Mucosa of descending colon (tissue), 3 donors: ENCODE measurements around the gene ID2. TPM values are rescaled to one million over a fixed set of nuclear protein-coding genes. Genes with fewer than 3 reads are reported as not detected.

Experiments used
- ATAC-seq: fragments of 200-7000 bp; cut with Tn5 transposase; one replicate; pipeline ENCODE4 v1.9.1; 2020; ENCODE audit warnings: mild to moderate bottlenecking, moderate library complexity
- DNase-seq, 3 donors: peaks; one replicate each; pipeline ENCODE4 v3.0.0-alpha.2; 2020
- H3K36me3 ChIP-seq: fragments of 200-600 bp; one replicate; pipeline ENCODE4 v1.8.0; 2021; ENCODE audit warnings: low read depth, mild to moderate bottlenecking
- H3K4me1 ChIP-seq: fragments of 200-600 bp; one replicate; pipeline ENCODE4 v1.8.0; 2021; ENCODE audit warnings: low read depth, mild to moderate bottlenecking
- H3K4me3 ChIP-seq: fragments of 200-600 bp; one replicate; pipeline ENCODE4 v1.8.0; 2021; ENCODE audit warnings: mild to moderate bottlenecking
- H3K9me3 ChIP-seq: fragments of 200-600 bp; one replicate; pipeline ENCODE4 v1.8.0; 2021; ENCODE audit warnings: mild to moderate bottlenecking
- intact Hi-C, 2 donors: fragments of 100-400 bp; cut with DNase I in 1 of 2; cut with micrococcal nuclease in 1 of 2; formaldehyde crosslinking; loops; one replicate each; pipeline versions ENCODE4 v1.11.0 to v1.11.1; 2022; cut with DNase I, micrococcal nuclease
- total RNA-seq, 3 donors: library from RNA; stranded (reverse); fragmentation: NEBNext Ultra II Directional in 2 of 3; extraction: Animal tissue kit (Norgen Biotek cat#: 25700) in 2 of 3; gene quantifications; one replicate each; pipeline versions ENCODE4 v1.2.1 to v1.2.4, GENCODE V29; 2021 to 2023
- TF ChIP-seq, protein P1 (sequence below): fragments of 200-600 bp; IDR thresholded peaks from one replicate; pipeline ENCODE4 v1.8.0; 2022; ENCODE audit warnings: antibody characterized with exemption, mild to moderate bottlenecking
- donor health status: DM: no; HTN: no; CAD: no; lungs with moderate emphysema.
- donor health status: DM: no; HTN: no; CAD: no.
- donor health status: DM: no; HTN: yes; CAD: no.

ID2 gene
- total RNA-seq, 3 donors from 2014 or later = 97.4 to 190 (median 170) TPM

- ATAC-seq (peak; percentile 100), DNase-seq (peak; percentile 79 to 86 (median 81))
These were observed 27.8 kb downstream of the ID2 start for GRCh38 chr2:8709611-8710010.

DNA sequence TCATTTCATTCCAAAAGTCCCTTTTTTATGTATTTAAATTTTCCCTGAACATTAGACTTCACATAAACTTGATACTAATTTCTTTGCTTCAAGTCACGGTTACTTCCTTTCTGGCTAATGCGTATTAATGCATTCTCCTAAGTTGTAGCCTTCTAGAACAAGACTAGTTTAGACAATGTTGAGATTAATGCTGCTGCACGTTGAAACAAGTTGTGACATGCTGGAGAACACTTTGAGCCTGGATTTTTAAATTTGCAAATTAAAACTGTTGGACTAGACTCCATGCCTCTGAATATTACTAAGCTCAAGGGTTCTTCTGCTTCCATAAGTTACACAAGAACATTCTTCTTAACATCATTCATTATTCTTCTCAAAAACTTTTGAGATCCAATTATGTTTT lies 29.1 kb downstream of the ID2 start:
- Histone ChIP-seq H3K9me3 (no peaks in the 10 kb centered on the region), H3K4me3 (no peak overlapping the region), H3K4me1 (peaks cover 4% of the 10 kb centered on the region), H3K36me3 (no peaks in the 10 kb centered on the region)
- intact Hi-C loops = no loop called here
- ATAC-seq (no peak), DNase-seq (no peak)
- TF ChIP-seq, protein P1, sequence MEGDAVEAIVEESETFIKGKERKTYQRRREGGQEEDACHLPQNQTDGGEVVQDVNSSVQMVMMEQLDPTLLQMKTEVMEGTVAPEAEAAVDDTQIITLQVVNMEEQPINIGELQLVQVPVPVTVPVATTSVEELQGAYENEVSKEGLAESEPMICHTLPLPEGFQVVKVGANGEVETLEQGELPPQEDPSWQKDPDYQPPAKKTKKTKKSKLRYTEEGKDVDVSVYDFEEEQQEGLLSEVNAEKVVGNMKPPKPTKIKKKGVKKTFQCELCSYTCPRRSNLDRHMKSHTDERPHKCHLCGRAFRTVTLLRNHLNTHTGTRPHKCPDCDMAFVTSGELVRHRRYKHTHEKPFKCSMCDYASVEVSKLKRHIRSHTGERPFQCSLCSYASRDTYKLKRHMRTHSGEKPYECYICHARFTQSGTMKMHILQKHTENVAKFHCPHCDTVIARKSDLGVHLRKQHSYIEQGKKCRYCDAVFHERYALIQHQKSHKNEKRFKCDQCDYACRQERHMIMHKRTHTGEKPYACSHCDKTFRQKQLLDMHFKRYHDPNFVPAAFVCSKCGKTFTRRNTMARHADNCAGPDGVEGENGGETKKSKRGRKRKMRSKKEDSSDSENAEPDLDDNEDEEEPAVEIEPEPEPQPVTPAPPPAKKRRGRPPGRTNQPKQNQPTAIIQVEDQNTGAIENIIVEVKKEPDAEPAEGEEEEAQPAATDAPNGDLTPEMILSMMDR = no peak

More at GRCh38 chr2:8709611-8710010, 27.8 kb downstream of the ID2 start:
- Histone ChIP-seq H3K4me1 (peaks cover 4% of the 10 kb centered on the region), H3K9me3 (no peaks in the 10 kb centered on the region), H3K36me3 (no peaks in the 10 kb centered on the region), H3K4me3 (no peak overlapping the region)
- TF ChIP-seq, protein P1 = no peak
- intact Hi-C loops = no loop called here

DNA sequence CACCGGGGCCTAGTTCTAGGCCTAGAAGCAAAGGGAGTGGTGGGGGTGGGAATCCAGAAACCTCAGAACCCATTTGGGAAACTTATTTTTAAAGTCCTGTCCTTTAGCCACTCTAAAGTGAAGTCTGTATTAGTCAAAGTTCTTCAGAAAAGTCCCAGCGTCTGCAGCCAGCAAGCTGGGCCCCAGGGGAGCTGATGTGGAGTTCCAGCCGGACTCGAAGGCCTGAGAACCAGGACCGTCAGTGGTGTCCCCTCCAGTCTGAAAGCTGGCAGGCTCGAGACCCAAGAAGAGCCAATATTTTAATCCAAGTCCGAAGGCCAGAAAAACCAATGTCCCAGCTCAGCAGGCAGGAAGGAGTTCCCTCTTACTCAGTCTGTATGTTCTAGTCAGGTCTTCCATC lies 32.4 kb downstream of the ID2 start:
- TF ChIP-seq, protein P1 = no peak
- ATAC-seq = no peak
- no peaks in the 10 kb centered on the region for H3K9me3 ChIP-seq

DNA sequence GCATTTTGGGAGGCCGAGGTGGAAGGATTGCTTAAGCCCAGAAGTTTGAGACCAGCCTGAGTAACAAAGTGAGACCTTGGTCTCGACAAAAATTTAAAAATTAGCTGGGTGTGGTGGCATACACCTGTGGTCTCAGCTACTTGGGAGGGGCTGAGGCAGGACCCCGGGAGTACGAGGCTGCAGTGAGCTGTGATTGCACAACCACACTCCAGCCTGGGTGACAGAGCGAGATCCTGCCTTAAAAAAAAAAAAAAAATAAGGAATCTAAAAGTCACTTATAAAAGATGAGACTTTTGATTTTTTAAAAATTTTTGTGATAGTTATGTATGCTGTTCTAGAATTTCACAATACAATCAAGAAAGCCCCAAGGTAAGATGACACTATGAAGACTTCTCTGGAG lies 33.1 kb downstream of the ID2 start:
- ATAC-seq (no peak), DNase-seq (no peak)
- Histone ChIP-seq H3K4me3 (no peak overlapping the region), H3K9me3 (no peaks in the 10 kb centered on the region), H3K36me3 (no peaks in the 10 kb centered on the region), H3K4me1 (peaks cover 2% of the 10 kb centered on the region)
- intact Hi-C loops = no loop called here
- TF ChIP-seq, protein P1 = no peak

More for the DNA sequence above, 32.4 kb downstream of the ID2 start:
- Histone ChIP-seq H3K4me3 (no peak overlapping the region), H3K4me1 (peaks cover 4% of the 10 kb centered on the region), H3K36me3 (no peaks in the 10 kb centered on the region)
- DNase-seq = no peak
- intact Hi-C loops = no loop called here

- DNase-seq = no peak
These were observed 37.7 kb downstream of the ID2 start for GRCh38 chr2:8719528-8719927.

More at GRCh38 chr2:8719528-8719927, 37.7 kb downstream of the ID2 start:
- no peak for ATAC-seq
- Histone ChIP-seq H3K4me3 (no peak overlapping the region), H3K36me3 (no peaks in the 10 kb centered on the region), H3K4me1 (no peaks in the 10 kb centered on the region), H3K9me3 (no peaks in the 10 kb centered on the region)
- intact Hi-C loops = no loop called here
- TF ChIP-seq, protein P1 = no peak
